HG03159 (cell line): ENCODE measurements around the gene FAM237A.

Source experiments
- ATAC-seq: cut with Tn5 transposase; IDR thresholded peaks from one replicate; pipeline ENCODE4 v1.9.1; 2021; ENCODE audit warnings: mild to moderate bottlenecking, moderate library complexity; ENCODE audit not compliant: unreplicated experiment

Gene FAM237A

GRCh38 chr2:206642075-206643025 lies at the start of gene FAM237A:
Gene FAM237A (plus strand): TSS chr2:206642487. CDS start chr2:206644237, 1,750 bp downstream.
- ATAC-seq: no peak

GRCh38 chr2:206597717-206598218 lies 44.5 kb upstream of the FAM237A start:
- no peak for ATAC-seq

- no peak for ATAC-seq
Observed at GRCh38 chr2:206603243-206603642, 39.0 kb upstream of the FAM237A start.

- no peak for ATAC-seq
Observed at GRCh38 chr2:206610451-206610850, 31.8 kb upstream of the FAM237A start.

- no peak for ATAC-seq
Observed at GRCh38 chr2:206611191-206611590, 31.1 kb upstream of the FAM237A start.

GRCh38 chr2:206611736-206612135 lies 30.6 kb upstream of the FAM237A start:
- no peak for ATAC-seq

GRCh38 chr2:206614811-206615210 lies 27.5 kb upstream of the FAM237A start:
- no peak for ATAC-seq

- no peak for ATAC-seq
Observed at GRCh38 chr2:206615417-206616089, 26.7 kb upstream of the FAM237A start.

- no peak for ATAC-seq
Observed at GRCh38 chr2:206616151-206616550, 26.1 kb upstream of the FAM237A start.

GRCh38 chr2:206619011-206619410 lies 23.3 kb upstream of the FAM237A start:
- ATAC-seq: no peak

GRCh38 chr2:206626108-206626507 lies 16.2 kb upstream of the FAM237A start:
- no peak for ATAC-seq

- no peak for ATAC-seq
Observed at GRCh38 chr2:206627632-206628031, 14.7 kb upstream of the FAM237A start.

- ATAC-seq: no peak
Observed at GRCh38 chr2:206631340-206631739, 10.9 kb upstream of the FAM237A start.

GRCh38 chr2:206635015-206635414 lies 7.3 kb upstream of the FAM237A start:
- no peak for ATAC-seq

GRCh38 chr2:206639636-206640035 lies 2.7 kb upstream of the FAM237A start:
- ATAC-seq: no peak

GRCh38 chr2:206641226-206641625 lies 1.1 kb upstream of the FAM237A start:
- ATAC-seq: no peak

GRCh38 chr2:206647985-206648384 lies 5.7 kb downstream of the FAM237A start:
- ATAC-seq: no peak

- ATAC-seq: no peak
Observed at GRCh38 chr2:206657087-206657486, 14.8 kb downstream of the FAM237A start.

- no peak for ATAC-seq
Observed at GRCh38 chr2:206665251-206665650, 23.0 kb downstream of the FAM237A start.

- no peak for ATAC-seq
Observed at GRCh38 chr2:206670531-206671319, 28.4 kb downstream of the FAM237A start.

- ATAC-seq: no peak
Observed at GRCh38 chr2:206683546-206683945, 41.3 kb downstream of the FAM237A start.
